Nephron progenitor cell (in vitro differentiated cells): ENCODE results near the gene ERAL1.
A peak's percentile ranks its signal among the peaks of the same experiment; 100 is the strongest.
"Not testable (repeated sequence)": the region's sequence is repeated elsewhere in the genome, so short reads cannot be mapped to it uniquely, and the experiment has no call there.

Experiments used
- DNase-seq: peaks from one replicate; pipeline ENCODE4 v3.0.0; 2021
- H3K27ac Mint-ChIP-seq: 2 replicates; pipeline ENCODE4 v1.8.0; 2021; ENCODE audit warnings: mild to moderate bottlenecking, moderate library complexity, mixed read lengths
- H3K27me3 Mint-ChIP-seq: 2 replicates; pipeline ENCODE4 v1.8.0; 2021; ENCODE audit warnings: mild to moderate bottlenecking, low read depth, mixed read lengths; ENCODE audit not compliant: poor library complexity
- H3K36me3 Mint-ChIP-seq: 2 replicates; pipeline ENCODE4 v1.8.0; 2021; ENCODE audit warnings: low read depth, mixed read lengths
- H3K4me1 Mint-ChIP-seq: 2 replicates; pipeline ENCODE4 v1.8.0; 2021; ENCODE audit warnings: mixed read lengths
- H3K4me3 Mint-ChIP-seq: 2 replicates; pipeline ENCODE4 v1.8.0; 2021; ENCODE audit warnings: mild to moderate bottlenecking, moderate library complexity, mixed read lengths
- H3K9me3 Mint-ChIP-seq: 2 replicates; pipeline ENCODE4 v1.8.0; 2021; ENCODE audit warnings: mild to moderate bottlenecking, moderate library complexity, mixed read lengths
- TF ChIP-seq, protein P1 (sequence below): fragments of 200-600 bp; sonication (generic); IDR thresholded peaks from 2 replicates; pipeline ENCODE4 v1.5.0; 2021; ENCODE audit warnings: antibody characterized with exemption

ERAL1 gene

DNA sequence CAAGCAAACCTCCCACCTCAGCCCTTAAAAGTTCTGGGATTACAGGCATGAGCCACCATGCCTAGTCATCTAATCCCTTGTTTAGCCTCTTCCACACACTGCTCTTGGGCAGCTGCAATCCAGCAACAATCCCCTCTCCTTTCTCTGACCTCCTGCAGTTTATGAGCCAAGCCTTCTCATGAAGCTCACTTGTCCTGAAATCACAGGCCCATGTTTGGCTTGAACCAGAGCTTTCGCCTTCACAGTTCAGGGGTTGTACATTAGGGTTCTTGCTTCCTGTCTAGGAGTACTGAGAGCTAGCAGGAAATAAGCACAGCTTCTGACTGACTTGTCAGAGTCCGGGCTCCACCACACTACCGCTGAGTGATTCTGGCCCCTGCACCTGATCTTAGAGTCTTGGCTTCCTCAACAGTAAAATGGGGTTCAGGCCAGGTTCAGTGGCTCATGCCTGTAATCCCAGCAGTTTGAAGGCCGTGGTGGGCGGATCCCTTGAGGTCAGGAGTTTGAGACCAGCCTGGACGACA is 16.3 kb downstream of the ERAL1 start:
- H3K27ac Mint-ChIP-seq, result peak overlapping the region; percentile 91

DNA sequence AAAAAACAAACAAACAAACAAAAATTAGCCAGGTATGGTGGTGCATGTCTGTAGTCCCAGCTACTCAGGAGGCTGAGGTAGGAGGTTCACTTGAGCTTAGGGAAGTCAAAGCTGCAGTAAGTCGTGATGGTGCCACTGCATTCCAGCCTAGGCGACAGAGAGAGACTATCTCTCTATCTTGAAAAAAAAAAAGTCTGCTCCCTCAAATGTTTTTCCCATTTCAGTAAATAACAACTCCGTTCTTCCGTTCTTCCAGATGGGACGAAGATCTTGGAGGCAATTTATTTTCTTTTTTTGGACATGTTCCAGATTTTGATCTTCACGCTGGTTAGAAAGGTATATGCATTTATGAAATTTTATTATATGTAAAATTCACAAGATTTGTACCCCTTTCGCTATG is 19.0 kb downstream of the ERAL1 start:
- H3K36me3 Mint-ChIP-seq, result peaks cover 16% of the 10 kb centered on the region
- H3K9me3 Mint-ChIP-seq, result peaks cover 11% of the 10 kb centered on the region
- TF ChIP-seq, protein P1, sequence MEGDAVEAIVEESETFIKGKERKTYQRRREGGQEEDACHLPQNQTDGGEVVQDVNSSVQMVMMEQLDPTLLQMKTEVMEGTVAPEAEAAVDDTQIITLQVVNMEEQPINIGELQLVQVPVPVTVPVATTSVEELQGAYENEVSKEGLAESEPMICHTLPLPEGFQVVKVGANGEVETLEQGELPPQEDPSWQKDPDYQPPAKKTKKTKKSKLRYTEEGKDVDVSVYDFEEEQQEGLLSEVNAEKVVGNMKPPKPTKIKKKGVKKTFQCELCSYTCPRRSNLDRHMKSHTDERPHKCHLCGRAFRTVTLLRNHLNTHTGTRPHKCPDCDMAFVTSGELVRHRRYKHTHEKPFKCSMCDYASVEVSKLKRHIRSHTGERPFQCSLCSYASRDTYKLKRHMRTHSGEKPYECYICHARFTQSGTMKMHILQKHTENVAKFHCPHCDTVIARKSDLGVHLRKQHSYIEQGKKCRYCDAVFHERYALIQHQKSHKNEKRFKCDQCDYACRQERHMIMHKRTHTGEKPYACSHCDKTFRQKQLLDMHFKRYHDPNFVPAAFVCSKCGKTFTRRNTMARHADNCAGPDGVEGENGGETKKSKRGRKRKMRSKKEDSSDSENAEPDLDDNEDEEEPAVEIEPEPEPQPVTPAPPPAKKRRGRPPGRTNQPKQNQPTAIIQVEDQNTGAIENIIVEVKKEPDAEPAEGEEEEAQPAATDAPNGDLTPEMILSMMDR, result no peak
- H3K4me3 Mint-ChIP-seq, result no peak overlapping the region
- no peak overlapping the region for H3K27ac Mint-ChIP-seq
- H3K4me1 Mint-ChIP-seq, result peaks cover 16% of the 10 kb centered on the region
- DNase-seq, result no peak
- H3K27me3 Mint-ChIP-seq, result no peaks in the 10 kb centered on the region

More for the DNA sequence above, 16.3 kb downstream of the ERAL1 start:
- H3K27me3 Mint-ChIP-seq, result peaks cover 8% of the 10 kb centered on the region
- DNase-seq, result no peak
- peaks cover 21% of the 10 kb centered on the region for H3K4me1 Mint-ChIP-seq
- no peaks in the 10 kb centered on the region for H3K36me3 Mint-ChIP-seq
- TF ChIP-seq, protein P1, result no peak
- no peaks in the 10 kb centered on the region for H3K9me3 Mint-ChIP-seq
- no peak overlapping the region for H3K4me3 Mint-ChIP-seq

DNA sequence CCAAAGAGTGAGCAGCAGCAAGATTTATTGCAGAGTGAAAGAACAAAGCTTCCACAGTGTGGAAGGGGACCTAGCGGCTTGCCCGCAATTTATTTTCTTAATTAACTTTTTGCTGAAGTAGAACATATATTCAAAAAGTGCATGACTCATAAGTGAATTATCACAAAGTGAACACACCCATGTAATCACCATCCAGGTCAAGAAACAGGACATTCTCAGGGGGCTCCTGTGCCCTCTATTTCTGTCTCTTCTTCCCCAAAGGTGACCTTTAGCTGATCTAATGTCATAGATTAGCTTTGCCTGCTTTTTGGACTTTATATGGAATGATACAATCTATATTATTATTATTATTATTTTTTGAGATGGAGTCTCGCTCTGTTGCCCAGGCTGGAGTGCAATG is 19.9 kb downstream of the ERAL1 start:
- TF ChIP-seq, protein P1, result no peak
- peaks cover 11% of the 10 kb centered on the region for H3K9me3 Mint-ChIP-seq
- no peak for DNase-seq
- peaks cover 16% of the 10 kb centered on the region for H3K4me1 Mint-ChIP-seq
- peaks cover 21% of the 10 kb centered on the region for H3K36me3 Mint-ChIP-seq
- H3K27me3 Mint-ChIP-seq, result no peaks in the 10 kb centered on the region
- no peak overlapping the region for H3K27ac Mint-ChIP-seq
- H3K4me3 Mint-ChIP-seq, result no peak overlapping the region

DNA sequence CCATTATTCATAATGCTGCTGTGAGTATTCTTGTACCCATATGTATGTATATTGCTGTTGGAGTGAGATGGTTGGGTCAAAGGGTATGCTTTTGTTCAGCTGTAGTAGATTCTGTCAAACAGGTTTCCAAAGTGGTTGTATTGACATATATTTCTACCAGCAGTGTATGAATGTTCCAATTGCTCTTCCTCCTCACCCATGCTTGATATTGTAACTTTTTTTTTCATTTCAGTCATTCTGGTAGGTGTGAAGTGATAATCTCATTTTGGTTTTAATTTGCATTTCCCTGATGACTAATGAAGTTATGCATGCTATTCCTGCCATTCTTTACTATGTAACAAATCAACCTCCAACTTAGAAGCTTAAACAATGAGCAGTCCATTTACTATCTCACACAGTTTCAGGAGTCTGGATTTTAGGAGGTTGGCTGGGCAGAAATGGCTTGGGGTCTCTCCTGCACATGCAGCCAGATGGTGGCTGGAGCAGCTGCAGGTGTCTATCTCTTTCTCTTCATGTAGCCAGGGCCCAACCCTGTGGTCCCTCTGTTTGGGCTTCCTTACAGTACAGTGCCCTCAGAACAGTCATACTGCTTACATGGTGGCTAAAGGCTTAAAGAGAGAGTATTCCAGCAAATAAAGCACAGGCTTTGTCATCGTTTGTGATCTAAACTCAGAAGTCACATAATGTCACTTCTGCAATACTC is 21.2 kb downstream of the ERAL1 start:
- H3K27ac Mint-ChIP-seq, result peak overlapping the region; percentile 72
- peaks cover 11% of the 10 kb centered on the region for H3K9me3 Mint-ChIP-seq
- H3K4me1 Mint-ChIP-seq, result peaks cover 14% of the 10 kb centered on the region
- peaks cover 26% of the 10 kb centered on the region for H3K36me3 Mint-ChIP-seq
- no peak for DNase-seq
- TF ChIP-seq, protein P1, result no peak
- no peak overlapping the region for H3K4me3 Mint-ChIP-seq
- no peaks in the 10 kb centered on the region for H3K27me3 Mint-ChIP-seq

DNA sequence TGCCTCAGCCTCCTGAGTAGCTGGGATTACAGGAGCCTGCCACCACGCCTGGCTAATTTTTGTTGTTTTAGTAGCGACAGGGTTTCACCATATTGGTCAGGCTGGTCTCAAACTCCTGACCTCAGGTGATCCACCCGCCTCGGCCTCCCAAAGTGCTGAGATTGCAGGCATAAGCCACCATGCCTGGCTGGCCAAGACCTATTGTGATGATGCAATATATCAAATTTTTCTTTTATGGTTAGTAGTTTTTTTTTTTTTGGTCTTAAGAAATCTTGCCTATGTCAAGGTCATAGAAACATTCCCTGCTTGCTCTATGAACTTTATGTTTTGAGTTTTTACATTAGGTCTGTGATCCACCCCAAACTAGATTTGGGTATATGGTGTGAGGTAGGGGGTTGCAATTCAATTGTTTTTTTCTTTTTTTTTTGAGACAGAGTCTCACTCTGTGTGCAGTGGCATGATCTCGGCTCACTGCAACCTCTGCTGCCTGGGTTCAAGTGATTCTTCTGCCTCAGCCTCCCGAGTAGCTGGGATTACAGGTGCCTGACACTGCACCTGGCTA is 22.4 kb downstream of the ERAL1 start:
- Mint-ChIP-seq H3K4me1 (peaks cover 10% of the 10 kb centered on the region), H3K9me3 (peaks cover 11% of the 10 kb centered on the region), H3K36me3 (peaks cover 26% of the 10 kb centered on the region)
- not testable (repeated sequence) for H3K4me3 Mint-ChIP-seq, DNase-seq, H3K27ac Mint-ChIP-seq, H3K27me3 Mint-ChIP-seq

DNA sequence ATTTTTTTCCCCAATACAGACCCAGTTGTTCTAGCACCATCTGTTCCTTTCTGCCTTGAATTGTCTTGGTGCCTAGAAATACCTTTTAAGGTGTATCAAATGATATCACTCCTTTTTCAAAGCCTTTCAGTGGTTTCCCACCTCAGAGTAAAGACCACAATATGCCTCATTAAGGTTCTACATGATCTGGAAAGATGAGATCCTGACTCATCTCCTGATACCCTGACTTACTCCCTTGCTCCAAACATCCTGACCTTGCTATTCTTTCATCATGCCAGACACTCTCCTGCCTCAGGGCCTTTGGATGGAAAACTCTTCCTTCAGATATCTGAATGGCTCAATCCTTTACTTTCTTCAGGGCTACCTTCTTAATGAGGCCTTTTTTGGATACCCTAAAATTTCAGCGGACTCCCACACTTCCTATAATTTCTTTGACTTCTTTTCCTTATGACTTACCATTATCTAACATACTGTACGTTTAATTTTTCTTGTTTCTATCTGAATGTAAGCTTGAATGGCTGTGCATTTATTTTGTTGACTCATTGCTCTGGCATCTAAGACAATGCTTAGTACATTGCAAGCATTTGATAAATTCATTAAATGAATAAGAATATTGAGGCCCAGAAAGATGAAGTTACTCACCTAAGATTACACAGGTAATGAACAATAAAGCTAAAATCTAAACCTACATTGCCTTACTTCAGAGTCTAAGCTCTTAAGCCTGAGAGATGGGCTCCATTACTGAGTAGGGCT is 23.5 kb downstream of the ERAL1 start:
- DNase-seq, result no peak
- no peaks in the 10 kb centered on the region for H3K27me3 Mint-ChIP-seq
- H3K4me1 Mint-ChIP-seq, result peaks cover 10% of the 10 kb centered on the region
- peaks cover 26% of the 10 kb centered on the region for H3K36me3 Mint-ChIP-seq
- TF ChIP-seq, protein P1, result no peak
- H3K27ac Mint-ChIP-seq, result no peak overlapping the region
- H3K9me3 Mint-ChIP-seq, result peaks cover 11% of the 10 kb centered on the region
- H3K4me3 Mint-ChIP-seq, result no peak overlapping the region
